ENCODE measurements around the gene TMEM81. TPM values are rescaled to one million over a fixed set of nuclear protein-coding genes. Genes with fewer than 3 reads are reported as not detected.

The TMEM81 gene, protein sequence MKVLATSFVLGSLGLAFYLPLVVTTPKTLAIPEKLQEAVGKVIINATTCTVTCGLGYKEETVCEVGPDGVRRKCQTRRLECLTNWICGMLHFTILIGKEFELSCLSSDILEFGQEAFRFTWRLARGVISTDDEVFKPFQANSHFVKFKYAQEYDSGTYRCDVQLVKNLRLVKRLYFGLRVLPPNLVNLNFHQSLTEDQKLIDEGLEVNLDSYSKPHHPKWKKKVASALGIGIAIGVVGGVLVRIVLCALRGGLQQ
- total RNA-seq (2014; rRNA removed; shearing (Covaris generic)), result 2.1 and 2.3 TPM in 2 replicates

DNA sequence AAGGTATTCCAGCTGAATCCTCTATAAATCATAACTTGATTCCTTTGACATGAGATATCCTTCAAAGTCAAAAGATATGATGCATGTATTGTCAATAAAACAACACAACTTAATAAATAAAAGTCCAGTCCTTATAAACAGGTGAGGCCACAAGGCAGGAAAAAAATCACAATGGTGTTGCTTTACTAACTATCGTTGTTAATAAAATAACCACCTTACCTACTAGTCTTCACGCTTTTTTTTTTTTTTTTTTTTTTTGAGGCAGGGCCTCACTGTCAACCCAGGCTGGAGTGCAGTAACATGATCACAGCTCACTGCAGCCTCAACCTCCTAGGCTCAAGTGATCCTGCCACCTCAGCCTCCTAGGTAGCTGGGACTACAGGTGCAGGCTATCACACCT is at the start of gene TMEM81:
TSS of gene TMEM81 (minus strand) at position 101 of the 400 bp plus-strand sequence. CDS start 140 bp downstream, outside the sequence.
- Histone ChIP-seq H3K4me3 (no peak within 1 kb of the TSS), H3K27me3 (replicated peaks) (no peaks in the 10 kb centered on the region), H3K27ac (no peak within 1 kb of the TSS), H3K36me3 (peaks cover 37% of the 10 kb centered on the region), H3K4me1 (replicated peaks) (no peaks in the 10 kb centered on the region), H3K9me3 (replicated peaks) (no peaks in the 10 kb centered on the region)
- DNase-seq (ENCODE audit: low read depth in 1 of 2, low spot score in 2 of 2), result no peak

DNA sequence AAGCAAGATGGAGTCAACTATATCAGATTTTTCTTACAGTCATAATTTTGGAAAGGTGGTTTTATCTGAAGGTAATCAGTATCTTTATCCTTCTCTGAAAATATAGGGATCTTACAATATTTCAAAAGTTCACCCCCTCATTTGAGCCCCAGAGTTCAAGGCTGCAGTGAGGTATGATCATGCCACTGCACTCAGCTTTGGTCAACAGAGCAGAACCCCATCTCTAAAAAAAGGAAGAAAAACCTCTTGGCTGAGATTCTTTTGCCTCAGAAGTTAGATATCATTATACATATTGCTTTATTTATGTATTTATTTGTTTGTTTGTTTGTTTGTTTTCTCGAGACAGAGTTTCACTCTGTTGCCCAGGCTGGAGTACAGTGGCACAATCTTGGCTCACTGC is 49.0 kb upstream of the TMEM81 start:
- Histone ChIP-seq H3K27me3 (replicated peaks) (no peaks in the 10 kb centered on the region), H3K9me3 (replicated peaks) (no peaks in the 10 kb centered on the region), H3K27ac (no peak overlapping the region), H3K36me3 (no peaks in the 10 kb centered on the region), H3K4me3 (no peak overlapping the region), H3K4me1 (replicated peaks) (no peaks in the 10 kb centered on the region)
- DNase-seq (ENCODE audit: low read depth in 1 of 2, low spot score in 2 of 2), result no peak

DNA sequence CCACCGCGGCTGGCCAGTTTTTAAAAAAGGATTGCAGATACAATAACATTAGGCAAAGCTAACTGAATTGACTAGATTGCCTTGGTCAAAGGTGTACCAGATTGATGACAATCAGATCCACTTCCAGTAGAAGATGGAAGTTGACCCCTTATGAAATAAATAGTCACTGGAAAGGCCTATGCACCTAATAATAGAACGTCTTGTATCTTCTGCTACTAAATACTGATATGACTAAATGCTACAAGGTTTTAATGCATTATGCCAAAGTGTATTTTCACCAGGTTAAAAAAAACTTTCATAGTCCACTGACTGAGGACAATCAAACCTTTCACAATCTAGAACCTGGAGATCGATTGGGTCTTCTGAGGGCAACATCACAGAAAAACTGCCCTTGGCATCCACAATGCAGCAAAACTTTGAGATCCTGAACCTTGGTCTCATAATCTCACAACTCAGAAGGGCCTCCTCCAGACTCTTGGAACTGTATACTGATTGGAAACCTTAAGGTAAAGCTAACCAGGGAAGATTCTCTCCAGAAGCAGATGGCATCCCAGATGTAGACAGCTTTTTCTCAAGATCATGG is 45.3 kb upstream of the TMEM81 start:
- Histone ChIP-seq H3K36me3 (no peaks in the 10 kb centered on the region), H3K27me3 (replicated peaks) (no peaks in the 10 kb centered on the region), H3K9me3 (replicated peaks) (no peaks in the 10 kb centered on the region), H3K27ac (no peak overlapping the region), H3K4me1 (replicated peaks) (no peaks in the 10 kb centered on the region), H3K4me3 (no peak overlapping the region)
- no peak for DNase-seq (ENCODE audit: low read depth in 1 of 2, low spot score in 2 of 2)

DNA sequence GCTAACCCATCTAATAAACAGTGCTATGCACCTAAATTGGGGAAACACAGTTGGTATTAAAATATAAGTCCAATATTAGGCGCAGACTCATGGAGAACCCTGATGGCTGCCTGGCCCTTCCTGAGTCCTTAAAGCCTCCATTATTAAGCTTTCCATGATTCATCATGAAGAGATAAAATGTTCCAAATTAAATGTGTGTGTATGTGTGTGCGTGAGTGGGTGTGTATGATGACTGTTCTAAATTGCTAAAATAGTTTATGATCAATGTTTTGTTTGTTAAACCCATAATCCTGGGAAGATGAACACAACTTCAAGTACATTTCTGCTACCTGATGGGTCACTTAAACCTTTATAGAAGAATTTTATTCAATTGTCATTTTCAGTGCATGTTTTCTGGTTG is 43.8 kb upstream of the TMEM81 start:
- H3K4me3 ChIP-seq, result no peak overlapping the region
- no peak for DNase-seq (ENCODE audit: low read depth in 1 of 2, low spot score in 2 of 2)
- H3K27me3 ChIP-seq (replicated peaks), result no peaks in the 10 kb centered on the region
- no peaks in the 10 kb centered on the region for H3K36me3 ChIP-seq
- no peaks in the 10 kb centered on the region for H3K9me3 ChIP-seq (replicated peaks)
- H3K4me1 ChIP-seq (replicated peaks), result no peaks in the 10 kb centered on the region
- no peak overlapping the region for H3K27ac ChIP-seq

DNA sequence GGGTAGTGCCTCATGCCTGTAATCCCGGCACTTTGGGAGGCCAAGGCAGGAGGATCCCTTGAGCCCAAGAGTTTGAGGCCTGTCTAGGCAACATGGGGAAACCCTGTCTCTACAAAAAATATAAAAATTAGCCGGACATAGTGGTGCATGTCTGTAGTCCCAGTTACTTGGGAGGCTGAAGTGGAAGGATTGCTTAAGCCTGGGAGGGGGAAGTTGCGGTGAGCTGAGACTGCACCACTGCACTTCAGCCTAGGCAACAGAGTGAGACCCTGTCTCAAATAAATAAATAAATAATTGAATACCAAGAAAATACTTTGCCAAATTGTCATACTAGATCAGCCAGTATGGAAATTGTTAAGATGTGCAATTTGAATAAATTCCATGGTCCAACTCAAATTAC is 43.4 kb upstream of the TMEM81 start:
- DNase-seq (ENCODE audit: low read depth in 1 of 2, low spot score in 2 of 2), result no peak
- H3K9me3 ChIP-seq (replicated peaks), result no peaks in the 10 kb centered on the region
- H3K27ac ChIP-seq, result no peak overlapping the region
- no peaks in the 10 kb centered on the region for H3K36me3 ChIP-seq
- no peak overlapping the region for H3K4me3 ChIP-seq
- no peaks in the 10 kb centered on the region for H3K27me3 ChIP-seq (replicated peaks)
- peaks cover 3% of the 10 kb centered on the region for H3K4me1 ChIP-seq (replicated peaks)

DNA sequence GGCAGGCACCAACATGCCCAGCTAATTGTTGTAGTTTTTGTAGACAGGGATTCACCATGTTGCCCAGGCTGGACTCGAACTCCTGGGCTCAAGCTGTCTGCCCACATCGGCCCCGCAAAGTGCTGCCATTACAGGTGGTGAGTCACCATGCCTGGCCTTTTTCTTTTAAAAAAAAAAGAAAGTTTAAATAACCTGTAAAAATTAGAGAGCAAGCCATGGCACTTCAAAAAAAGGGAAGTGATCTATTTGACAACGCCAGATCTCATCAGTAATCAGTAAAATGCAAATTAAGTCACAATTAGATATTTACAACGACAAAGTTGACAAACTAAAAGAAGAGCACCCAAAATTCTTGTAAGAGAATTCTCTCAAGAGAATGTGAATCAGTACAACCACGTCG is 40.5 kb upstream of the TMEM81 start:
- Histone ChIP-seq H3K36me3 (peaks cover 10% of the 10 kb centered on the region; the same call in 1 of the 2 replicates), H3K27ac (no peak overlapping the region), H3K9me3 (replicated peaks) (no peaks in the 10 kb centered on the region), H3K27me3 (replicated peaks) (no peaks in the 10 kb centered on the region), H3K4me1 (replicated peaks) (peaks cover 15% of the 10 kb centered on the region), H3K4me3 (no peak overlapping the region)
- DNase-seq (ENCODE audit: low read depth in 1 of 2, low spot score in 2 of 2), result no peak

DNA sequence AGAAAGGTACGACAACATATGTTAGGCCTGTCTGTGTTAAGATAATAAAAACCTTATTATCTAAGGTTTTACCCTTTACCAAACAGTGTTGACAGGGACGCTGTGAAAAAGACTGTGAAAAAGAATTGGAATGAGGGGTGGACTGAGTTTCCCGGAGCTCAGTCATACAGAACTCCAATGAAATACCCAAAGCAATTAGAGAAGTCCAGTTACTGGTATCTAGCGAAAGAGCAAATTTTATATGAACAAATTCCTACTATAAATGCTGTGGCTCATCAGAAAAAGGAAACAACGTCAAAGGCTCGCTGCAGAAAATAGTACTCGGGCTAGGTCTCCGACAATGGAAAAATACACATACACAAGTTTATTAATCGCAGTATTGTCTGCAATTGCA is 38.2 kb upstream of the TMEM81 start:
- DNase-seq (ENCODE audit: low read depth in 1 of 2, low spot score in 2 of 2), result no peak
- Histone ChIP-seq H3K27ac (peak overlapping the region; percentile 98), H3K9me3 (replicated peaks) (no peaks in the 10 kb centered on the region), H3K4me1 (replicated peaks) (peaks cover 15% of the 10 kb centered on the region), H3K36me3 (peaks cover 13% of the 10 kb centered on the region; the same call in 1 of the 2 replicates), H3K27me3 (replicated peaks) (no peaks in the 10 kb centered on the region), H3K4me3 (peak overlapping the region; percentile 72)

DNA sequence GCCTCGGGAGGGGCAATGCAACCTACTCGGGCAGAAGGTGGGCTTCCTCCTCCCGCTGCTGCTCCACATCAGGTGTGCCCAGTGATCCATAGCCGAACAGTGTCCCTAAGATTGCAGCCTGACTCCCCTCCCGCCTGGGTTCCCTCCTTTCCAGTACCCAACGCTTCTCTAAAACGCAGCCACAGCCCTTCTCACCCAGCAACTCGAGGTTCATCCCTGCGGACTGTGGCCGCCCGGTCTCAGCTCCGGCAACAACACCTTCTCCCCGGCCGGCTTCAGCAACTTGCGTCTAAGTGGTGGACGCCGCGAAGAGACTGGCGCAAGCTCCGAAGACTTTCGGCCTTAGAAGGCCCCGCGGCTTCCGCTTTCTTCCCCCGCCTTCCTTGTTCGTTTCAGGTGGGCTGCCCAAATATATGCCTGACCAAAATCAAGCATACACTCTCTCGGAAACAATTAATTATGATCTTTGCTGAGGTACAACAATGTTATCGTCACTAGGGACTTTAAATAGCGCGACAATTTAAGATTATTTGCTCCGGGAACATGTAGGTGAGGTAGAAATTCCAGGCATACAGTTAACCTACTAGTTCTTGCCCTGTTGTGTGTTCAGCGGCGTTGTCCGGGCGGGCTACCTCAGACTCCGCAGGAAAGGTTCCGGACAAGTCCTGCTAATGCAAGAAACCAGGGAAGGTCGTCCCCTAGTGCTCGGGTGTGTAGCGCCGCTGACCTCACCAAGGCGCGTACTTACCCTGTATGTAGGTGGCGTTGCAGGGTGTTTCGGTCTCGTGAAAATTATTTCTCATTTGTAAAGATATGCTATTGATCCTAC is 37.6 kb upstream of the TMEM81 start, which contains the start of gene RBBP5:
TSS of gene RBBP5 (minus strand) at position 319 of the 829 bp plus-strand sequence. CDS start at position 214, 105 bp downstream.
- no peaks in the 10 kb centered on the region for H3K9me3 ChIP-seq (replicated peaks)
- H3K36me3 ChIP-seq, result peaks cover 13% of the 10 kb centered on the region; the same call in 1 of the 2 replicates
- peaks cover 15% of the 10 kb centered on the region for H3K4me1 ChIP-seq (replicated peaks)
- peak within 1 kb of the TSS; percentile 98 for H3K27ac ChIP-seq
- peak within 1 kb of the TSS; percentile 72 for H3K4me3 ChIP-seq
- peak; percentile 96 to 98 for DNase-seq (ENCODE audit: low read depth in 1 of 2, low spot score in 2 of 2)
- H3K27me3 ChIP-seq (replicated peaks), result no peaks in the 10 kb centered on the region

DNA sequence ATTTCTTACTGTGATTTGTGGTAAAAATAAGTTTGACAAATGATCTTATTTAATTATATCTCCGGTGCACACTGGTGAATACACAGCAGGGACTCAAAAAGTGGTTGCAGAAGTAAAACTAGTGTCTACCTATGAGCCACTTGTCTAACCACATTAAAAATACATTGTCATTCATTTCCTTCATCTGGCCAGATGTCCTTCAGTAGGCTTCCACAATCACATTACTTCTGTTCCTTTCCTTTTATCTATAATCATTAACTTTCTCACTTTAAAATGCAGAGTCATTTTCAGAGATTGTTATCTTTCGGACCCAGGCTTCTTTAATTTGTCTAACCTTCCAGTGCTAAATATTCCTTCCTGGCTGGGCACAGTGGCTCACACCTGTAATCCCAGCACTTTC is 34.5 kb upstream of the TMEM81 start:
- H3K4me1 ChIP-seq (replicated peaks), result peaks cover 15% of the 10 kb centered on the region
- no peaks in the 10 kb centered on the region; the same call in 1 of the 2 replicates for H3K27me3 ChIP-seq (replicated peaks)
- DNase-seq (ENCODE audit: low read depth in 1 of 2, low spot score in 2 of 2), result no peak

DNA sequence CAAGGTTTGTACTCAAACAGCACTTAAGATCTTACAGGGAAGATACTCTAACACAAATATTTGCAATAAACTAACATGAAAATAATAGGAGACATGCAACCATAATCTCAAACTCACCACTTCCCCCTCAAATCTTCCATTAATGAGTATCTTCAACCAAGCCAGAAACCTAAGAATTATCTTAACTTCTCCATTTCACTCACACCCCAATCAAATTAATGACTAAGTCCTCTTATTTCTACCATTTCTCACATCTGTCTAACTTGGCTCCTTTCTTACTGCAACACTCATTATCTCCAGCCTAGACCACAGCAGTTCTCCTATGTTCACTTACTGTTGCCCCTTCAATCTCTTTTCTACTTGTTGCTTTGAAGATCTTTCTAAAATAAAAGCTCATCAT is 27.1 kb upstream of the TMEM81 start:
- peaks cover 60% of the 10 kb centered on the region for H3K36me3 ChIP-seq
- no peak overlapping the region for H3K27ac ChIP-seq
- no peak for DNase-seq (ENCODE audit: low read depth in 1 of 2, low spot score in 2 of 2)
- H3K27me3 ChIP-seq (replicated peaks), result no peaks in the 10 kb centered on the region; the same call in 1 of the 2 replicates
- H3K4me3 ChIP-seq, result no peak overlapping the region
- H3K9me3 ChIP-seq (replicated peaks), result no peaks in the 10 kb centered on the region
- H3K4me1 ChIP-seq (replicated peaks), result no peaks in the 10 kb centered on the region

More for the DNA sequence above, 34.5 kb upstream of the TMEM81 start:
- H3K4me3 ChIP-seq, result no peak overlapping the region
- H3K36me3 ChIP-seq, result peaks cover 34% of the 10 kb centered on the region
- H3K27ac ChIP-seq, result no peak overlapping the region
- H3K9me3 ChIP-seq (replicated peaks), result no peaks in the 10 kb centered on the region

DNA sequence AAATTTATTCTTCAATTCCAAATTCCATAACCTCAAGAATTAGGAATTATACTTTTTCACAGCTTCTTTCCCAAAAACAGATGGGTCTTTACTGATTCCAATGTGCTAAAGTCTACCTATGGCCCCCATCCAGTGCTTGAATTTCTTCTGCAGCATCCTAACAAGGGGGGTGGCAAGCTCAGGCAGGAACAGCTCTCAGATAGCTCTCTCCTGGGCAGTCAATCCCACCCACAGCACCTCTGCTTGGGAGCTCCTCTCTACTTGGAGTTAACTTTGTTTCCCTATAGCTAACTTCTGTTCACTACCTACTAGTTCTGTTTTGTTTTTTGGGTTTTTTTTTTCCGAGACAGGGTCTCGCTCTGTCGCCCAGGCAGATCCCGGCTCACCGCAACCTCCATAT is 25.5 kb upstream of the TMEM81 start:
- DNase-seq (ENCODE audit: low read depth in 1 of 2, low spot score in 2 of 2), result no peak
- Histone ChIP-seq H3K4me3 (no peak overlapping the region), H3K27ac (no peak overlapping the region), H3K9me3 (replicated peaks) (no peaks in the 10 kb centered on the region), H3K36me3 (peaks cover 67% of the 10 kb centered on the region), H3K4me1 (replicated peaks) (no peaks in the 10 kb centered on the region), H3K27me3 (replicated peaks) (no peaks in the 10 kb centered on the region; the same call in 1 of the 2 replicates)

DNA sequence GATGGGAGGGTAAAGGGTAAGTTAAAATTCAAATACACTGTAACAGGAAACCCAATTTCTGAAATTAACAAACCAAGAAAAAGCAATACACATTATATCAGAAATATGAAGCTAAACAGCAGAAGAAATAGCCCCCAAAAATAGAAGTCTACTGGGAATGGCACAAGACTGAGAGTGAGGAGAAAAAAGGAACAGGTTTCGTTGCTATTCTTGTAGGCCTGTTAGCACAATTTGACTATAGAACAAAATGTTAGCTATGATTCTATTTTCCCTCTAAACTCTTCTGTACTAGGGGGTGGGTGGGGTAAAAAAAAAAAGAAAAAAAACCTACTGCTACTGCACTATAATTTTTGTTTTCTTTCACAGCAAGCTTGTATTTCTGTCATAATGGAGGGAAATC is 25.0 kb upstream of the TMEM81 start:
- H3K4me3 ChIP-seq, result no peak overlapping the region
- peaks cover 67% of the 10 kb centered on the region for H3K36me3 ChIP-seq
- H3K4me1 ChIP-seq (replicated peaks), result no peaks in the 10 kb centered on the region
- no peak overlapping the region for H3K27ac ChIP-seq
- DNase-seq (ENCODE audit: low read depth in 1 of 2, low spot score in 2 of 2), result no peak
- no peaks in the 10 kb centered on the region for H3K9me3 ChIP-seq (replicated peaks)
- H3K27me3 ChIP-seq (replicated peaks), result no peaks in the 10 kb centered on the region; the same call in 1 of the 2 replicates

DNA sequence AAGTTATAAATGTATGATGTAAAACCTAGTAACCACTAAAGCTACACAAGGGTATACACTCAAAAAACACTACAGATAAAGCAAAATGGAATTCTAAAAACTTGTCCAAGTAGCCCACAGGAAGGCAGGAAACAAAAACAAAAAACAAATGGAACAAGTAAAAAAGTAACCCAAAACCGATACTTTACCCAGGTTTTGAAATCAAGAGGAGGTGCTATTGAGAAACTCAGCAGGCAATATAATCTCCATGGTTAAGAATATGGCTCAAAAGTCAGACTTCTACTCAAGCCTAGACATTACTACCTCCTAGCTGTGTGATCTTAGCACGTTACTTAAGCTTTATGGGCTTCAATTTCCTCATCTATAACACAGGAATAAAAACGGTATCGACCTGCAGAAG is 24.2 kb upstream of the TMEM81 start:
- H3K4me1 ChIP-seq (replicated peaks), result no peaks in the 10 kb centered on the region
- H3K27me3 ChIP-seq (replicated peaks), result no peaks in the 10 kb centered on the region
- H3K9me3 ChIP-seq (replicated peaks), result no peaks in the 10 kb centered on the region
- DNase-seq (ENCODE audit: low read depth in 1 of 2, low spot score in 2 of 2), result no peak
- peaks cover 67% of the 10 kb centered on the region for H3K36me3 ChIP-seq
- no peak overlapping the region for H3K27ac ChIP-seq
- H3K4me3 ChIP-seq, result no peak overlapping the region

DNA sequence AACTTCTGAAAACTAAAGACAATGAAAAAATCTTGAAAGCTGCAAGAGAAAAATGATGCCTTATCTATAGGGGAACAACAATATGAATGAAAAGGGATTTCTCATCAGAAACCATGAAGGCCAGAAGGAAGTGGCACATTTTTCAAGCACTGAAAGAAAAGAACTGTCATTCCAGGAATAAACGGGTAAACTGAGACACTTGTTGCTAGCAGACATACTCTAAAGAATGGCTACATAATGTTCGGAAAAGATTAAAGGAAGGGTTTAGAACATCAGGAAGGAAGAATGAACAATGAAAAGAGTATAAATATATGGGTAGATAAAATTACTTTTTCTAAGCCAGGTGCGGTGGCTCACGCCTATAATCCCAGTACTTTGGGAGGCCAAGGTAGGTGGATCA is 23.1 kb upstream of the TMEM81 start:
- H3K4me3 ChIP-seq, result no peak overlapping the region
- peaks cover 66% of the 10 kb centered on the region for H3K36me3 ChIP-seq
- no peak for DNase-seq (ENCODE audit: low read depth in 1 of 2, low spot score in 2 of 2)
- no peak overlapping the region for H3K27ac ChIP-seq
- no peaks in the 10 kb centered on the region for H3K4me1 ChIP-seq (replicated peaks)
- no peaks in the 10 kb centered on the region for H3K9me3 ChIP-seq (replicated peaks)
- H3K27me3 ChIP-seq (replicated peaks), result no peaks in the 10 kb centered on the region
